Skeletal muscle tissue (tissue), 4 donors: ENCODE results near the gene CEP57. TPM values are rescaled to one million over a fixed set of nuclear protein-coding genes. Genes with fewer than 3 reads are reported as not detected.
"Not testable (repeated sequence)": the region's sequence is repeated elsewhere in the genome, so short reads cannot be mapped to it uniquely, and the experiment has no call there.

Experiments
- H3K27ac ChIP-seq: one replicate; pipeline ENCODE4 v1.7.0; 2013; ENCODE audit warnings: mild to moderate bottlenecking, low read depth, low read length, inconsistent platforms
- H3K27me3 ChIP-seq, 3 donors: one replicate each; pipeline ENCODE4 v1.7.0; 2013; ENCODE audit warnings: low read length in 3 of 3; ENCODE audit not compliant: control insufficient read depth in 3 of 3, insufficient read depth in 3 of 3
- H3K36me3 ChIP-seq, 3 donors: one replicate each; pipeline ENCODE4 v1.7.0; 2013; ENCODE audit warnings: low read length in 3 of 3; ENCODE audit not compliant: control insufficient read depth in 3 of 3, insufficient read depth in 3 of 3
- H3K4me1 ChIP-seq, 3 donors: one replicate each; pipeline ENCODE4 v1.7.0; 2013; ENCODE audit warnings: low read length in 3 of 3, mild to moderate bottlenecking in 3 of 3; ENCODE audit not compliant: control insufficient read depth in 3 of 3, insufficient read depth in 3 of 3
- H3K4me3 ChIP-seq, 3 donors: one replicate each; pipeline ENCODE4 v1.7.0; 2013; ENCODE audit warnings: low read length in 3 of 3
- H3K9ac ChIP-seq, 3 donors: one replicate each; pipeline ENCODE4 v1.7.0; 2013; ENCODE audit warnings: low read length in 3 of 3, mild to moderate bottlenecking in 3 of 3, moderate library complexity in 2 of 3, low read depth in 1 of 3
- H3K9me3 ChIP-seq, 3 donors: one replicate each; pipeline ENCODE4 v1.7.0; 2013; ENCODE audit warnings: low read length in 3 of 3; ENCODE audit not compliant: control insufficient read depth in 3 of 3
- total RNA-seq: library from RNA; depleted of rRNA; stranded (reverse); fragments of >200 nt; gene quantifications from one replicate; pipeline ENCODE4 v1.2.3, GENCODE V29; 2014
- donor health status: Osteomylitis.

The CEP57 gene
- total RNA-seq, 1 donor from 2014 or later: 51.7 TPM

GRCh38 chr11:95794086-95794485, 3.8 kb downstream of the CEP57 start:
- no peaks in the 10 kb centered on the region for H3K27me3 ChIP-seq
- no peaks in the 10 kb centered on the region for H3K9me3 ChIP-seq
- no peak overlapping the region for H3K9ac ChIP-seq
- H3K4me1 ChIP-seq: peaks cover 6 to 11% (median 9%) of the 10 kb centered on the region in 3 donors
- H3K27ac ChIP-seq: no peak overlapping the region
- H3K36me3 ChIP-seq: no peaks in the 10 kb centered on the region
- H3K4me3 ChIP-seq: no peak overlapping the region

- Histone ChIP-seq H3K9ac (no peak overlapping the region), H3K4me3 (no peak overlapping the region), H3K36me3 (peaks cover 0 to 6% (median 5%) of the 10 kb centered on the region in 3 donors), H3K4me1 (peaks cover 6 to 11% (median 9%) of the 10 kb centered on the region in 3 donors), H3K27ac (no peak overlapping the region), H3K9me3 (no peaks in the 10 kb centered on the region), H3K27me3 (no peaks in the 10 kb centered on the region)
Measured at GRCh38 chr11:95795627-95796295, 5.5 kb downstream of the CEP57 start.

- Histone ChIP-seq H3K27me3 (no peaks in the 10 kb centered on the region), H3K27ac (no peak overlapping the region), H3K4me3 (no peak overlapping the region), H3K9me3 (no peaks in the 10 kb centered on the region), H3K4me1 (peaks cover under 1 to 5% (median 3%) of the 10 kb centered on the region in 3 donors), H3K36me3 (peaks cover 0 to 6% (median 5%) of the 10 kb centered on the region in 3 donors), H3K9ac (no peak overlapping the region)
Measured at GRCh38 chr11:95796501-95796900, 6.2 kb downstream of the CEP57 start.

GRCh38 chr11:95799546-95799945, 9.2 kb downstream of the CEP57 start:
- Histone ChIP-seq H3K9me3 (no peaks in the 10 kb centered on the region), H3K27me3 (no peaks in the 10 kb centered on the region), H3K9ac (no peak overlapping the region), H3K36me3 (peaks cover 0 to 8% (median 6%) of the 10 kb centered on the region in 3 donors), H3K27ac (no peak overlapping the region), H3K4me1 (no peaks in the 10 kb centered on the region), H3K4me3 (no peak overlapping the region)

GRCh38 chr11:95800438-95800837, 10.1 kb downstream of the CEP57 start:
- Histone ChIP-seq H3K9ac (no peak overlapping the region), H3K36me3 (peaks cover 0 to 8% (median 6%) of the 10 kb centered on the region in 3 donors), H3K9me3 (no peaks in the 10 kb centered on the region), H3K27ac (no peak overlapping the region), H3K27me3 (no peaks in the 10 kb centered on the region), H3K4me3 (no peak overlapping the region), H3K4me1 (no peaks in the 10 kb centered on the region)

GRCh38 chr11:95802806-95803205, 12.5 kb downstream of the CEP57 start:
- Histone ChIP-seq H3K36me3 (peaks cover 0 to 13% (median 6%) of the 10 kb centered on the region in 3 donors), H3K9me3 (no peaks in the 10 kb centered on the region), H3K4me3 (no peak overlapping the region), H3K27ac (no peak overlapping the region), H3K27me3 (no peaks in the 10 kb centered on the region), H3K4me1 (no peaks in the 10 kb centered on the region), H3K9ac (no peak overlapping the region)

- no peak overlapping the region for H3K27ac ChIP-seq
- H3K4me1 ChIP-seq: no peaks in the 10 kb centered on the region
- H3K4me3 ChIP-seq: no peak overlapping the region
- H3K36me3 ChIP-seq: peaks cover 0 to 13% (median 6%) of the 10 kb centered on the region in 3 donors
- no peaks in the 10 kb centered on the region for H3K9me3 ChIP-seq
- H3K27me3 ChIP-seq: no peaks in the 10 kb centered on the region
- H3K9ac ChIP-seq: no peak overlapping the region
Measured at GRCh38 chr11:95803973-95804372, 13.7 kb downstream of the CEP57 start.

GRCh38 chr11:95805869-95806268, 15.6 kb downstream of the CEP57 start:
- H3K9me3 ChIP-seq: no peaks in the 10 kb centered on the region
- H3K4me1 ChIP-seq: no peaks in the 10 kb centered on the region
- no peaks in the 10 kb centered on the region for H3K27me3 ChIP-seq
- no peak overlapping the region for H3K27ac ChIP-seq
- peaks cover 0 to 8% (median 0%) of the 10 kb centered on the region in 3 donors for H3K36me3 ChIP-seq
- H3K4me3 ChIP-seq: no peak overlapping the region
- H3K9ac ChIP-seq: no peak overlapping the region

- H3K36me3 ChIP-seq, H3K9me3 ChIP-seq, H3K4me3 ChIP-seq, H3K4me1 ChIP-seq, H3K27ac ChIP-seq, H3K27me3 ChIP-seq, H3K9ac ChIP-seq: not testable (repeated sequence)
Measured at GRCh38 chr11:95806464-95806863, 16.2 kb downstream of the CEP57 start.

GRCh38 chr11:95811052-95811451, 20.8 kb downstream of the CEP57 start:
- not testable (repeated sequence) for H3K4me3 ChIP-seq, H3K9me3 ChIP-seq, H3K27ac ChIP-seq

More at GRCh38 chr11:95811052-95811451, 20.8 kb downstream of the CEP57 start:
- H3K9ac ChIP-seq, H3K4me1 ChIP-seq, H3K27me3 ChIP-seq, H3K36me3 ChIP-seq: not testable (repeated sequence)
